Suprapubic skin (tissue), 4 donors: Measurements from ENCODE around the gene RPL39L. TPM values are rescaled to one million over a fixed set of nuclear protein-coding genes. Genes with fewer than 3 reads are reported as not detected.

ENCODE experiments used
- DNase-seq, 2 donors: peaks; one replicate each; pipeline ENCODE4 v3.0.0-alpha.2; 2019; ENCODE audit warnings: low spot score in 2 of 2
- H3K27ac ChIP-seq: fragments of 200-600 bp; sonication (generic); one replicate; pipeline ENCODE4 v1.5.1; 2019
- H3K27me3 ChIP-seq: fragments of 200-600 bp; sonication (generic); one replicate; pipeline ENCODE4 v1.5.1; 2019
- H3K36me3 ChIP-seq: fragments of 200-600 bp; sonication (generic); one replicate; pipeline ENCODE4 v1.5.1; 2019
- H3K4me1 ChIP-seq: fragments of 200-600 bp; sonication (generic); one replicate; pipeline ENCODE4 v1.5.1; 2019
- H3K4me3 ChIP-seq: fragments of 200-600 bp; sonication (generic); one replicate; pipeline ENCODE4 v1.5.1; 2019; ENCODE audit warnings: mild to moderate bottlenecking
- H3K9me3 ChIP-seq: fragments of 200-600 bp; sonication (generic); one replicate; pipeline ENCODE4 v1.5.1; 2019
- CTCF ChIP-seq, 2 donors: fragments of 200-600 bp in 1 of 2; fragments of 450-650 bp in 1 of 2; sonication (generic) in 1 of 2; IDR thresholded peaks; one replicate each; pipeline ENCODE4 v1.5.1; 2016 to 2019; ENCODE audit warnings: antibody characterized with exemption in 2 of 2, mild to moderate bottlenecking in 1 of 2, moderate library complexity in 1 of 2
- EP300 ChIP-seq: sonication (generic); formaldehyde crosslinking; IDR thresholded peaks from one replicate; pipeline ENCODE4 v1.6.1; 2017; ENCODE audit warnings: antibody characterized with exemption
- POLR2A ChIP-seq, 2 donors: fragments of 450-650 bp; IDR thresholded peaks; one replicate each; pipeline ENCODE4 v1.6.1; 2017; ENCODE audit warnings: antibody characterized with exemption in 2 of 2, mild to moderate bottlenecking in 2 of 2, moderate library complexity in 2 of 2
- POLR2AphosphoS5 ChIP-seq, 3 donors: sonication (generic); formaldehyde crosslinking; IDR thresholded peaks; one replicate each; pipeline ENCODE4 v1.6.1; 2017; ENCODE audit warnings: antibody characterized with exemption in 3 of 3
- WGBS: methylation state at CpG from one replicate; pipeline ENCODE4 v1.1.5; 2018; 5-methylcytosine and 5-hydroxymethylcytosine counted together
- total RNA-seq, 4 donors: library from RNA; depleted of rRNA; stranded (reverse); fragments of >200 nt; gene quantifications; one replicate each; pipeline ENCODE4 v1.1.0, GENCODE V29; 2016

The RPL39L gene
- total RNA-seq, 4 donors from 2014 or later: 7.1 to 12.2 (median 11.0) TPM

GRCh38 chr3:187084580-187084979 lies 54.7 kb downstream of the RPL39L start:
- WGBS: 27% methylated on average over 2 of the region's 2 CpGs
- TF ChIP-seq EP300: no peak
- no peak for TF ChIP-seq CTCF (IDR thresholded peaks at IDR 0.05)
- no peak for TF ChIP-seq POLR2AphosphoS5 (IDR thresholded peaks at IDR 0.05)
- no peak for TF ChIP-seq POLR2A (IDR thresholded peaks at IDR 0.05)
- Histone ChIP-seq H3K36me3 (no peaks in the 10 kb centered on the region), H3K27ac (no peak overlapping the region), H3K9me3 (no peaks in the 10 kb centered on the region), H3K4me3 (no peak overlapping the region), H3K27me3 (no peaks in the 10 kb centered on the region), H3K4me1 (no peaks in the 10 kb centered on the region)
- no peak for DNase-seq

GRCh38 chr3:187084126-187084525 lies 55.2 kb downstream of the RPL39L start:
- Histone ChIP-seq H3K4me3 (no peak overlapping the region), H3K27ac (no peak overlapping the region), H3K36me3 (no peaks in the 10 kb centered on the region), H3K9me3 (no peaks in the 10 kb centered on the region), H3K4me1 (no peaks in the 10 kb centered on the region), H3K27me3 (no peaks in the 10 kb centered on the region)
- TF ChIP-seq POLR2A (IDR thresholded peaks at IDR 0.05): no peak
- TF ChIP-seq CTCF (IDR thresholded peaks at IDR 0.05): no peak
- no peak for TF ChIP-seq POLR2AphosphoS5 (IDR thresholded peaks at IDR 0.05)
- no peak for TF ChIP-seq EP300
- DNase-seq: no peak
- WGBS: 55% methylated on average over 5 of the region's 5 CpGs

- H3K4me1 ChIP-seq: no peaks in the 10 kb centered on the region
- TF ChIP-seq EP300 (no peak), POLR2A (IDR thresholded peaks at IDR 0.05) (no peak), POLR2AphosphoS5 (IDR thresholded peaks at IDR 0.05) (no peak), CTCF (IDR thresholded peaks at IDR 0.05) (no peak)
- H3K27ac ChIP-seq: no peak overlapping the region
- DNase-seq: no peak
- H3K9me3 ChIP-seq: no peaks in the 10 kb centered on the region
- no peak overlapping the region for H3K4me3 ChIP-seq
- no peaks in the 10 kb centered on the region for H3K27me3 ChIP-seq
- 85% methylated on average over 6 of the region's 6 CpGs for WGBS
- H3K36me3 ChIP-seq: no peaks in the 10 kb centered on the region
Observed at GRCh38 chr3:187082758-187083375, 56.4 kb downstream of the RPL39L start.

- no peak overlapping the region for H3K4me3 ChIP-seq
- no peaks in the 10 kb centered on the region for H3K27me3 ChIP-seq
- DNase-seq: no peak
- no peaks in the 10 kb centered on the region for H3K4me1 ChIP-seq
- no peak overlapping the region for H3K27ac ChIP-seq
- peaks cover 9% of the 10 kb centered on the region for H3K36me3 ChIP-seq
- no peaks in the 10 kb centered on the region for H3K9me3 ChIP-seq
- 93% methylated on average over 13 of the region's 13 CpGs for whole genome bisulfite sequencing
- no peak for TF ChIP-seq EP300
- TF ChIP-seq POLR2A (IDR thresholded peaks at IDR 0.05): no peak
- TF ChIP-seq POLR2AphosphoS5 (IDR thresholded peaks at IDR 0.05): no peak
- no peak for TF ChIP-seq CTCF (IDR thresholded peaks at IDR 0.05)
Observed at GRCh38 chr3:187080799-187081450, 58.4 kb downstream of the RPL39L start.

- no peak overlapping the region for H3K4me3 ChIP-seq
- H3K9me3 ChIP-seq: no peaks in the 10 kb centered on the region
- DNase-seq: no peak
- no peaks in the 10 kb centered on the region for H3K27me3 ChIP-seq
- no peaks in the 10 kb centered on the region for H3K4me1 ChIP-seq
- H3K36me3 ChIP-seq: peaks cover 20% of the 10 kb centered on the region
- WGBS: 93% methylated on average over 8 of the region's 8 CpGs
- TF ChIP-seq CTCF (IDR thresholded peaks at IDR 0.05): no peak
- TF ChIP-seq EP300: no peak
- no peak for TF ChIP-seq POLR2A (IDR thresholded peaks at IDR 0.05)
- TF ChIP-seq POLR2AphosphoS5 (IDR thresholded peaks at IDR 0.05): no peak
- H3K27ac ChIP-seq: no peak overlapping the region
Observed at GRCh38 chr3:187079090-187080022, 59.9 kb downstream of the RPL39L start.
